C4-2B (cell line): ENCODE measurements around the gene PPIA.

Experiments
- CTCF ChIP-seq: fragments of 450-650 bp; conservative IDR thresholded peaks from 2 replicates; pipeline ENCODE4 v1.5.1; 2017; ENCODE audit warnings: mild to moderate bottlenecking
- ZFX ChIP-seq: fragments of 450-650 bp; IDR thresholded peaks from 2 replicates; pipeline ENCODE4 v1.6.1; 2017

- TF ChIP-seq CTCF (no peak), ZFX (no peak)
Observed at GRCh38 chr7:44767134-44767911, 29.2 kb upstream of the PPIA start.
